HEK293 (cell line): ENCODE data around the gene DLGAP4.
A peak's percentile ranks its signal among the peaks of the same experiment; 100 is the strongest.

Source experiments
- CTCF ChIA-PET: fragments of 350-600 bp; formaldehyde crosslinking; extraction: SDS; loops from one replicate; lab custom pipeline; 2021; ENCODE audit warnings: antibody characterized with exemption; lab: Yijun Ruan, JAX
- POLR2A ChIA-PET: fragments of 300-600 bp; formaldehyde crosslinking; extraction: SDS; loops from one replicate; lab custom pipeline; 2020; ENCODE audit warnings: antibody characterized with exemption, inconsistent platforms; lab: Yijun Ruan, JAX
- H3K27ac ChIP-seq: fragments of 200-500 bp; sonication (Bioruptor generic); 2 replicates; pipeline ENCODE4 v1.5.1; 2014; ENCODE audit warnings: low read depth, low read length, control low read depth, inconsistent platforms; ENCODE audit errors: extremely low read depth
- H3K36me3 ChIP-seq, 2 experiments: fragments of 200-500 bp in 1 of 2; sonication (Bioruptor generic) in 1 of 2; 1 replicate in 1 of 2; 2 replicates in 1 of 2; pipeline ENCODE4 v1.5.1; 2014 to 2017; ENCODE audit warnings: inconsistent platforms in 2 of 2, low read length in 2 of 2; ENCODE audit not compliant: control insufficient read depth in 2 of 2, insufficient read depth in 1 of 2
- H3K4me1 ChIP-seq: fragments of 200-500 bp; sonication (Bioruptor generic); 2 replicates; pipeline ENCODE4 v1.5.1; 2014; ENCODE audit warnings: mild to moderate bottlenecking, low read length, inconsistent platforms; ENCODE audit not compliant: control insufficient read depth, insufficient read depth
- H3K4me3 ChIP-seq: 2 replicates; pipeline ENCODE4 v1.5.1; 2011; ENCODE audit warnings: low read depth, mild to moderate bottlenecking, control low read depth, low read length, moderate library complexity
- H3K9me3 ChIP-seq: fragments of 200-500 bp; sonication (Bioruptor generic); 2 replicates; pipeline ENCODE4 v1.5.1; 2014; ENCODE audit warnings: low read depth, low read length, inconsistent platforms; ENCODE audit not compliant: control insufficient read depth, insufficient read depth
- GLI2 ChIP-seq: fragments of 450-650 bp; formaldehyde crosslinking; IDR thresholded peaks from 2 replicates; pipeline ENCODE4; 2017; ENCODE audit warnings: missing biosample characterization, missing genetic modification characterization, low read depth, borderline replicate concordance
- HIC1 ChIP-seq: fragments of 450-650 bp; formaldehyde crosslinking; IDR thresholded peaks from 2 replicates; pipeline ENCODE4 v1.5.1; 2016; ENCODE audit warnings: missing biosample characterization, missing genetic modification characterization
- INSM2 ChIP-seq: fragments of 450-650 bp; formaldehyde crosslinking; IDR thresholded peaks from 2 replicates; pipeline ENCODE4 v1.5.1; 2016; ENCODE audit warnings: missing biosample characterization, missing genetic modification characterization
- KLF17 ChIP-seq: fragments of 450-650 bp; formaldehyde crosslinking; IDR thresholded peaks from 2 replicates; pipeline ENCODE4 v1.5.1; 2016; ENCODE audit warnings: missing biosample characterization, missing genetic modification characterization
- PRDM10 ChIP-seq: fragments of 450-650 bp; formaldehyde crosslinking; IDR thresholded peaks from 2 replicates; pipeline ENCODE4 v1.5.1; 2016; ENCODE audit warnings: missing biosample characterization, missing genetic modification characterization
- ZBTB20 ChIP-seq: fragments of 450-650 bp; formaldehyde crosslinking; IDR thresholded peaks from 2 replicates; pipeline ENCODE4 v1.5.1; 2016; ENCODE audit warnings: missing biosample characterization, missing genetic modification characterization
- ZFHX2 ChIP-seq: fragments of 450-650 bp; formaldehyde crosslinking; conservative IDR thresholded peaks from 2 replicates; pipeline ENCODE4 v1.5.1; 2016; ENCODE audit warnings: missing biosample characterization, missing genetic modification characterization
- ZFP3 ChIP-seq: fragments of 450-650 bp; formaldehyde crosslinking; IDR thresholded peaks from 2 replicates; pipeline ENCODE4 v1.5.1; 2016; ENCODE audit warnings: low read depth, missing biosample characterization, missing genetic modification characterization
- ZFP69B ChIP-seq: fragments of 450-650 bp; formaldehyde crosslinking; IDR thresholded peaks from 2 replicates; pipeline ENCODE4 v1.5.1; 2016; ENCODE audit warnings: missing biosample characterization, missing genetic modification characterization
- ZIC2 ChIP-seq: fragments of 450-650 bp; formaldehyde crosslinking; IDR thresholded peaks from 2 replicates; pipeline ENCODE4 v1.5.1; 2016; ENCODE audit warnings: missing biosample characterization, missing genetic modification characterization
- ZNF155 ChIP-seq: fragments of 450-650 bp; formaldehyde crosslinking; IDR thresholded peaks from 2 replicates; pipeline ENCODE4 v1.5.1; 2016; ENCODE audit warnings: missing biosample characterization, missing genetic modification characterization
- ZNF2 ChIP-seq: fragments of 450-650 bp; formaldehyde crosslinking; IDR thresholded peaks from 2 replicates; pipeline ENCODE4 v1.5.1; 2016; ENCODE audit warnings: missing biosample characterization, missing genetic modification characterization
- ZNF280D ChIP-seq: fragments of 450-650 bp; formaldehyde crosslinking; IDR thresholded peaks from 2 replicates; pipeline ENCODE4 v1.5.1; 2016; ENCODE audit warnings: missing biosample characterization, missing genetic modification characterization
- ZNF324 ChIP-seq: fragments of 450-650 bp; formaldehyde crosslinking; IDR thresholded peaks from 2 replicates; pipeline ENCODE4 v1.5.1; 2016; ENCODE audit warnings: missing biosample characterization, missing genetic modification characterization
- ZNF518A ChIP-seq: fragments of 450-650 bp; formaldehyde crosslinking; conservative IDR thresholded peaks from 2 replicates; pipeline ENCODE4 v1.5.1; 2016; ENCODE audit warnings: low read depth, missing biosample characterization, missing genetic modification characterization
- ZNF548 ChIP-seq: fragments of 450-650 bp; formaldehyde crosslinking; IDR thresholded peaks from 2 replicates; pipeline ENCODE4 v1.5.1; 2016; ENCODE audit warnings: missing biosample characterization, missing genetic modification characterization
- ZNF571 ChIP-seq: fragments of 450-650 bp; formaldehyde crosslinking; IDR thresholded peaks from 2 replicates; pipeline ENCODE4 v1.5.0; 2017; ENCODE audit warnings: missing biosample characterization, missing genetic modification characterization
- ZNF624 ChIP-seq: fragments of 450-650 bp; formaldehyde crosslinking; IDR thresholded peaks from 2 replicates; pipeline ENCODE4 v1.5.1; 2017; ENCODE audit warnings: missing biosample characterization, missing genetic modification characterization
- ZSCAN30 ChIP-seq: fragments of 450-650 bp; IDR thresholded peaks from 2 replicates; pipeline ENCODE4 v1.5.1; 2018; ENCODE audit warnings: missing biosample characterization, mild to moderate bottlenecking, missing genetic modification characterization, moderate library complexity
- ZXDB ChIP-seq: fragments of 450-650 bp; formaldehyde crosslinking; IDR thresholded peaks from 2 replicates; pipeline ENCODE4 v1.5.1; 2016; ENCODE audit warnings: missing biosample characterization, missing genetic modification characterization

DLGAP4 gene

GRCh38 chr20:36468149-36469000 lies 162.2 kb downstream of the DLGAP4 start:
- POLR2A ChIA-PET = no interaction called here
- H3K4me1 ChIP-seq = peaks cover 35% of the 10 kb centered on the region
- H3K9me3 ChIP-seq = no peaks in the 10 kb centered on the region
- CTCF ChIA-PET = interaction anchor here (0.7 to 1.2 kb wide), 2 partner anchors 24 to 68 kb away, joined by 3 read pairs; no protein-coding TSS in a partner anchor
- no peaks in the 10 kb centered on the region for H3K36me3 ChIP-seq
- H3K4me3 ChIP-seq = no peak overlapping the region
- no peak overlapping the region for H3K27ac ChIP-seq
- no peak for TF ChIP-seq ZNF155 (tag by site-specific recombination)
- no peak for TF ChIP-seq ZSCAN30 (tag by site-specific recombination)
- TF ChIP-seq ZXDB = no peak
- peak; percentile 70 for TF ChIP-seq ZBTB20 (tag by site-specific recombination)
- no peak for TF ChIP-seq ZFP69B
- peak; percentile 46; the same call in 1 of the 2 replicates for TF ChIP-seq ZIC2 (tag by site-specific recombination)
- no peak for TF ChIP-seq KLF17 (tag by site-specific recombination)
- no peak for TF ChIP-seq GLI2 (tag by site-specific recombination)
- TF ChIP-seq ZNF624 (tag by site-specific recombination) = no peak
- TF ChIP-seq PRDM10 = peak; percentile 73
- no peak for TF ChIP-seq ZNF2 (tag by site-specific recombination)
- no peak for TF ChIP-seq ZFP3
- TF ChIP-seq ZNF280D (tag by site-specific recombination) = no peak
- TF ChIP-seq ZNF571 = no peak
- no peak for TF ChIP-seq ZNF324 (tag by site-specific recombination)
- TF ChIP-seq INSM2 (tag by site-specific recombination) = no peak
- TF ChIP-seq HIC1 = no peak
- no peak for TF ChIP-seq ZNF518A (tag by site-specific recombination)
- no peak for TF ChIP-seq ZNF548 (tag by site-specific recombination)
- 0 out of 2 replicates have a peak, but pooled peaks have one; percentile 18 for TF ChIP-seq ZFHX2 (tag by site-specific recombination)
